ENCODE measurements around the gene TAX1BP1.
"Not testable (repeated sequence)": the region's sequence is repeated elsewhere in the genome, so short reads cannot be mapped to it uniquely, and the experiment has no call there.

The TAX1BP1 gene

GRCh38 chr7:27842094-27842692, 102.2 kb downstream of the TAX1BP1 start:
- no peak for DNase-seq (ENCODE audit: low read depth in 2 of 2, low spot score in 1 of 2)

DNA sequence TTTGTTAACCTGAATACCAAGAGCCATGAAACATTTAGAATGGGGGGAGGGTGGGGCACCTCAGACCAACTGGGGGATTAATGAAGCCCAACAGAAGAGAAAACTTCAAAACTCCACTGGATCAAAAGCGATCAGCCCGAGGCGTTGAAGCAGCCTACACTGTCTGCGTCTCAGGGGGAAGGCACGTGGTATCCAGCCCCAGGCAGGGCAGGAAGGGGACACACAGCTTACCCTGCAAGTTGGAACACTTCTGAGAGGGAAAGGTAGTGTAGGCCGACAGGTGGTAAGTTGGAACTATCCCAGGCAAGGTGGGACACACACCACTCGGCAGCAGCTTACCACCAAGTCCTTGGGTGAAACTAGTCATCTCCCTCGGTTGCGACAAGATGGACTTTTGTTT, 102.9 kb downstream of the TAX1BP1 start:
- DNase-seq (ENCODE audit: low read depth in 2 of 2, low spot score in 1 of 2), result no peak

DNA sequence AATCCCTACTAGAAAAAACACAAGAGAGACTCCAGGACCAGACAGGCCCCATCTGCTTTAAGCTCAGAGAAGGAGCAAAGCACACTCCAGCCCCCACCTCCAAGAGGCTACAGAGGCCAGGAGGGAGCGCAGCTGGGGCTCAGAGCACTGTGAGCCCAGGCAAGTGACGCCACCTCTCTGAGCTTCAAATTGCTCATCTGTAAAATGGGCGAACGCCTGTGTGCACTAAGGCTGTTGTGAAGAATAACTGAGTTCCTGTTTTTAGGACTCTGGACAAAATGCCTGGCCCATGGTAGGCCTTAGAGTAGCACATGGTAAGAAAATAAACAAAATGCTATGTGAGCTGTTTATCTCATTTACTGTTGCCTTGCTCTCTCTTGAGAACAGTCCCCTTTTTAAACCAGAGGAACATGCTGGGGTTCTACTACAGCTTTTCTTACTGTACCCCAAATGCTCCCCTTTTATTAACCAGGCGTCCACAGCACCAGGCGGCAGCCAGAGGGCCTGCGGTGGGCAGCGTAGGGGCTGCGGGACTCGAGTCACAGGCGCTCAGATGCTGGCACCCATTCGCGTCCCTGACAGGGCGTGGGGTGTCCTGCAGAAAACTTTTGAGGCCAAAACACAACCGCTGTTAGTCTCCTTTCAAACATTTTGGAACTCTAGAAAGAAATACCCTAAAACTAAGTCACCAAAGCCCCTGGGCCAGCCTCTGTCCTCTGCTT, 103.8 kb downstream of the TAX1BP1 start:
- no peak for DNase-seq (ENCODE audit: low read depth in 2 of 2, low spot score in 1 of 2)

DNA sequence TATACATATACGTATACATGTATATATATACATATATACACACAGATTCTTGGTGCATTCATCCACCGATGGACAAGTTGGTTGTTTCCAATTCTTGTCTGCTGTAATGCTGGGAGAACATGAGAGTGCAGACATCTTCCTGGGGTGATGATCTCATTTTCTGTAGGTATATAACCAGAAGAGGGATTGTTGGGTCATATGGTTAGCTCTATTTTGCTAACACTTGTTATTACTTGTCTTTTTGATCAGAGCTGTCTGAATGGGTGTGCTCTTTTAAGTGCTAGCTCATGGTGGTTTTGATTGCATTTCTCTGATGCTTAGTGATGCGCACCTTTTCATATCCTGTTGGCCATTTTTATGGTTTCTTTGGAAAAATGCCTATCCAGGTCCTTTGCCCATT, 106.4 kb downstream of the TAX1BP1 start:
- DNase-seq (ENCODE audit: low read depth in 2 of 2, low spot score in 1 of 2), result no peak

- no peak for DNase-seq (ENCODE audit: low read depth in 2 of 2, low spot score in 1 of 2)
These were observed 110.6 kb downstream of the TAX1BP1 start for GRCh38 chr7:27850531-27850930.

DNA sequence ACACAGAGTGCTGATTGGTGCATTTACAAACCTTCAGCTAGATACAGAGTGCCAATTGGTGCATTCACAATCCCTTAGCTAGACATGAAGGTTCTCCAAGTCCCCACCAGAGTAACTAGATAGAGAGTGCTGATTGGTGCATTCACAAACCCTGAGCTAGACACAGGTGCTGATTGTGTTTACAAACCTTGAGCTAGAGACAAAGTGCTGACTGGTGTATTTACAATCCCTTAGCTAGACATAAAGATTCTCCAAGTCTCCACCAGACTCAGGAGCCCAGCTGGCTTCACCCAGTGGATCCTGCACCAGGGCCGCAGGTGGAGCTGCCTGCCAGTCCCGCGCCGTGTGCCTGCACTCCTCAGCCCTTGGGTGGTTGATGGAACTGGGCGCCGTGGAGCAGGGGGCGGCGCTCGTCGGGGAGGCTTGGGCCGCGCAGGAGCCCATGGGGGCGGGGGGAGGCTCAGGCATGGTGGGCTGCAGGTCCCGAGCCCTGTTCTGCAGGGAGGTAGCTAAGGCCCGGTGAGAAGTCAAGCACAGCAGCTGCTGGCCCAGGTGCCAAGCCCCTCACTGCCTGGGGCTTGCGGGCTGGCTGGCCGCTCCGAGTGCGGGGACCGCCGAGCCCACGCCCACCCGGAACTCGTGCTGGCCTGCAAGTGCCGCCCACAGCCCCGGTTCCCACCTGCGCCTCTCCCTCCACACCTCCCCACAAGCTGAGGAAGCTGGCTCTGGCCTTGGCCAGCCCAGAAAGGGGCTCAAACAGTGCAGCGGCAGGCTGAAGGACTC, 116.9 kb downstream of the TAX1BP1 start:
- not testable (repeated sequence) for DNase-seq (ENCODE audit: low read depth in 2 of 2, low spot score in 1 of 2)

- DNase-seq (ENCODE audit: low read depth in 2 of 2, low spot score in 1 of 2), result no peak
These were observed 120.8 kb downstream of the TAX1BP1 start for GRCh38 chr7:27860800-27861199.

DNA sequence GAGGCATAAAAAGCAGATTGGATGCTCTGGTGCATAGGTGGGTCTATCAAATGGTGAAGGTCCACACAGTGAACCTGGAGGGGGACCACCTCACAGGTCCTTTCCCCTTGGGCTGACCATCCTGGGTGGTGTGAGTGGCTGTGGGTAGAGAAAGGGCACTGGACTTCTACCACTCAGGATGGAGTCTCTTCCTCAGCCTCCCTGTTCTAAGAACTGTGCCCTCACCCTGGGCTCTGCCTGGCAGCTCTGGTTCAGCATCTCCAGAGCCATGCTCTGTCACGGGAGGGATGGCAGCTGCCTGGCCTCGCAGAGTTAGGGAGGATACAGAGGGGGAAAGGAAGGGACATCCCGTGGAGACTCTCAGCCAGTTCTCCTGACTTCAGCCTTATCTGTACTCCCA, 121.8 kb downstream of the TAX1BP1 start:
- DNase-seq (ENCODE audit: low read depth in 2 of 2, low spot score in 1 of 2), result no peak

GRCh38 chr7:27863880-27864279, 123.9 kb downstream of the TAX1BP1 start:
- DNase-seq (ENCODE audit: low read depth in 2 of 2, low spot score in 1 of 2), result no peak

- DNase-seq (ENCODE audit: low read depth in 2 of 2, low spot score in 1 of 2), result no peak
These were observed 126.3 kb downstream of the TAX1BP1 start for GRCh38 chr7:27866256-27866655.

- DNase-seq (ENCODE audit: low read depth in 2 of 2, low spot score in 1 of 2), result no peak
These were observed 127.1 kb downstream of the TAX1BP1 start for GRCh38 chr7:27866828-27867672.

DNA sequence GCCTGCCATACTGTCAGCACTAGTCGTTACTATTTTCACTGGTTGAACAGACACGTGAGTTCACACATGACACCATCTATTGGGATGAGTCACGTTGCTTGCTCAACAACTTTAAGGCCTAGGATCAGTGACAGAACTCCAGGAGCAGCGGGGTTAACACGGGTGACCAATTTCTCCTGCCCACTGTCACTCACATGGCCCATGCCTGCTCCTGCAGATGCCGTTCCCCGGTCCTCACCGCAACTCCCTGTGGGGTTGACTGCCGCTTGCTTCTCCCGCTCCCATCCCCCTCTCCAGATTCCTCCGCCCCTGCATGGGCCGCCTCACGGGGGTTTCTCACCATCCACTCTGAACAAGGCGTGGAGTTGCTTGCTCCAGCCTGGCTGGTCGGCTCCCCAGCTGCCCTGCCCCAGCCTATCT, 128.2 kb downstream of the TAX1BP1 start:
- no peak for DNase-seq (ENCODE audit: low read depth in 2 of 2, low spot score in 1 of 2)

DNA sequence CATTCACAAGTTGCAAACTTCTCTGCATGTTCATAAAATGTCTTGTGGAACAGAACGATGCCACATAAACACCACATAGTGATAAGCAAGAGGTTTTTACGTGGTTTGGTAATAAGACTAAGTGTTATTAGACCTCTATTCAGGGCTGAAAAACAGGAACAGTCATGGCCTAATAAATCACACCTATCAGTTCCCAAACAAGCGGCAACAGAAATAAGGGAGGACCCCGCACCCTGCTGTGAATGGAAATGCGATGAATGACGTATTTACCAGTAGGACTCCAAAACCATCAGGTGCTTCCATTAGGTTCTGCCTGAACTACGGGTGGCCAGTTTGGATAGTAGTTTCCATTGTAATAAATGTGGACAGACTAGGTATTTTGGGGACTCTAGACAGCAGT, 129.1 kb downstream of the TAX1BP1 start:
- DNase-seq (ENCODE audit: low read depth in 2 of 2, low spot score in 1 of 2), result no peak

DNA sequence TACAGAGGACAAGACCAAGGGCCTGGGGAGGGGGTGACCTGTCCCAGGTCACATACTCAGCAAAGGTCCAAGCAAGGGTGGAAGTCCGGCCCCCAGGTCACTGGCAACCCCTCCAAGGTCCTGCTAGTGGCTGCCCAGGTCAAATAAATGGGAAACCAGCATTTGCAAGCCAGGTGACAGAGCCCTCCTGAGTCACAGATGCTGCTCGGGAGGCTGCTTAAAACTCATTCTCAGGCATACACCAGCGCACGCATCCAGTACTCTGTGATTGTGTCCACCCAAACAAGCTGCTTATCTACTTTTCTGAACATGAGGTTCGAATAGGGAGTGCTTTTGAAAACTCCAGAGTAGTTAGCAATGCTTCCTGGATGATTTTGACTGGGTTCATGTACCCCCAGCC, 130.6 kb downstream of the TAX1BP1 start:
- DNase-seq (ENCODE audit: low read depth in 2 of 2, low spot score in 1 of 2), result no peak

GRCh38 chr7:27871086-27871485, 131.1 kb downstream of the TAX1BP1 start:
- no peak for DNase-seq (ENCODE audit: low read depth in 2 of 2, low spot score in 1 of 2)

DNA sequence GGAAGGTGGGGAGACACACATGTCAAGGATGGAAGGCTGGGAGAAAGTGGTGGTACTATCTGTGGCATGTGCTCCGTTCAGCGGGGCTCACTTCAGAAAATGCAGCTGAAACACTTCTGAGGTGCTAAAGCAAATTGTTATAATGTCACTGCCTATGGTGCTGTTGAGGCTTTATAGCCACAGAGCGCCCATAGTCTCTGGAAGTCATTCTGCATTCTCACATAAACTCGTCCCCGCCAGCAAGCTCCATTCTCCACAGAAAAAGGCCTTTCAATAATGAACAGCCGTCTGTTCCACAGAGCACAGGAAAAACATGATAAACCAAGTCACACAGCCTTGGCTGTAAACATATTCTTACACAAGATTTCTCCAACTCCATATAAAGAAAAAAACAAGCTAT, 131.9 kb downstream of the TAX1BP1 start:
- no peak for DNase-seq (ENCODE audit: low read depth in 2 of 2, low spot score in 1 of 2)

DNA sequence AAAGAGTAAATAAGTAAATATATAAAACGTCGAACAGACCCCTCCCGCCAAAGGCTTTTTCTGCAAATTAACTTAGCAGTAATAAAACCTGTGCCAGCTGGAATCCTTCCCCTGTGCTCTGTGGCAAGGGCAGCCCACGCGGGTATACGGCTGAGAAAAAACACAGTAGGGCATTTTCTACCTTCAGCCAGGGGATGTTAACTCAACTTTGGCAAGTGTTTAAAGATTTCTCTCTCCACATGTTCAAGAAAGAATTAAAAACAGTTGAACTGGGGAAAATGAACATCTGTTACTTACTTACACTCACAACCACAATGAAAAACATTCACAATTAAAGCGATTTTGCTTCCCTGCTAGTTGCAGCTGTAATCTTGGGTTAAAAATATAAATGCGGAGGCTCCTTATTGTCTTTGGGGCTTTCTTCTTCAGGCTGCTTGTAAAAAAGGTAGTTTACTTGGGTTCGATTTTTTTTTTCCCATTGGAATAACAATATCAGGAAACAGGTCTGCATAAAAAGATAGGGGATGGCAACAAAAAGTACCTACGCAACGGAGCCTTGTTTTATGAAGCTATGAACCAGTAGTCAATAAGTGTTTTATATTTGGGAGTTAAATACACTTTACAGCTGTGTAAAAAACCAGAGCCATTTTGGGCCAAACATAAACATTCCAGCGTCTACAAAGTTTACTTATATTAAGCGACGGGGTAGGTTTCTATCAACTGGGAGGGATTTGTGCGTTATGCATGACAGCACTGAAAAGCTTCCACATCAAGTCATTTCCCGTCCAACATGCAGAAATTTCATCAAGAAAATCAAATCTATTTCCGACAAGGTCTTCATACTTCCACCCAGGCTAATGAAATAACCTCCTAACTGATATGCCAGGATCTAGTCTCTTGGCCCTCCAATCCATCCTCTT, 132.7 kb downstream of the TAX1BP1 start:
- no peak for DNase-seq (ENCODE audit: low read depth in 2 of 2, low spot score in 1 of 2)

DNA sequence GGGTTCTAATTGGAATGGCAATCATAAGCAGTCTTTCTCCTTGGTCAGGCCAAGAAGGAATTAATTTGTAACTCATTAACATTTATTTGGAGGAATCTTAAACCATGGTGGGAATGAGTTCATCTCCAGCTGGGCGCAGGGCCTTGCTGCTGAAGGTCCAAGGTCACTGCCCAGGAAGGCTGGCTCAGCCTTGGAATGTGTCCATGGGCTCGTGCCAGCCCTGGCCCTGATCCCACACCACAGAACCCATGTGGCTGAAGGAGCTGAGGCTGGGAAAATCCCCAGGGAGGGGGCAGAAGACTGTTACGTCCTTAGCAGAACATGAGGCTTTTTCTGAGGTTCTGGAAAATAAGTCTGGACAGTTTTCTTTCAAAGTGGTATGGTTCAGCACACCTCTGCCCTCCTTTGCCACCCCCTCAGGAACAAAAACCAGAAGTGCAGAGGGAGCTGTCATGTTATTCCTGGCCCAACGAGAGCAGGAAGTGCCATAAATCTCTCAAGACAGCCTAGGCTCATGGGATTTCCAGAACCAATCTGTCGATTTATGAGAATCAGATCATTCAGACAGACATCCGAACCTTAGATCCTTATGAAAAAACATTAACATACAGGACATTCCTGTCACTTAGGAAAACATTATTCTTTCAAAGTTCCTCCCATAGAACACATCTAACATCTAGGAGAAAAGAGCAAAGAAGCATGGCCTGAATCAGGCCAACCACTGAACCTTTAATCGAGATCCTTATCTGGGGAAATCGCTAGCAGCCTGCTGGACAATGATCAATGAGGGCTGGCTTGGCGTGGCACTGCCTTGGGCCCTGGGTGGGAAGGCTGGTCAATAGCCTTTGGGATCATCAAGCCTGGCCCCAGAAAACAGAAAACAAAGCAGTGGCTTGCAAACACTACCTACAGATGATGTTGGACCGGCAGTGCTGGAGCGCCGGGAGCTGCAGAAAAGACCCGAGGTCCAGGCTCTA, 134.3 kb downstream of the TAX1BP1 start:
- no peak for DNase-seq (ENCODE audit: low read depth in 2 of 2, low spot score in 1 of 2)

GRCh38 chr7:27875061-27875460, 135.1 kb downstream of the TAX1BP1 start:
- DNase-seq (ENCODE audit: low read depth in 2 of 2, low spot score in 1 of 2), result no peak
